Activated CD8-positive, alpha-beta T cell treated with anti-CD3 and anti-CD28 coated beads for 36 hours (primary cell): ENCODE results near the gene COL12A1. TPM values are rescaled to one million over a fixed set of nuclear protein-coding genes. Genes with fewer than 3 reads are reported as not detected.

Experiments used
- ATAC-seq: fragments of 200-7000 bp; cut with Tn5 transposase; one replicate; pipeline ENCODE4 v1.10.0; 2021; ENCODE audit warnings: mild to moderate bottlenecking, moderate library complexity
- CTCF ChIA-PET: fragments of 350-600 bp; sonication (Branson Sonifier 250); formaldehyde crosslinking; loops from one replicate; lab custom pipeline; 2021; ENCODE audit warnings: antibody characterized with exemption; lab: Charles Lee
- POLR2A ChIA-PET: fragments of 350-600 bp; sonication (Branson Sonifier 250); formaldehyde crosslinking; loops from one replicate; lab custom pipeline; 2021; ENCODE audit warnings: antibody characterized with exemption; lab: Charles Lee
- DNase-seq: peaks from one replicate; pipeline ENCODE4 v3.0.0-alpha.2; 2020
- H3K27ac Mint-ChIP-seq: one replicate; pipeline ENCODE4 v1.8.0; 2021; ENCODE audit warnings: mild to moderate bottlenecking, mixed read lengths
- H3K27me3 Mint-ChIP-seq: one replicate; pipeline ENCODE4 v1.8.0; 2021; ENCODE audit warnings: mixed read lengths
- H3K36me3 Mint-ChIP-seq: one replicate; pipeline ENCODE4 v1.8.0; 2021; ENCODE audit warnings: low read depth, mixed read lengths
- H3K4me1 Mint-ChIP-seq: one replicate; pipeline ENCODE4 v1.8.0; 2021; ENCODE audit warnings: low read depth, mixed read lengths
- H3K4me3 Mint-ChIP-seq: one replicate; pipeline ENCODE4 v1.8.0; 2021; ENCODE audit warnings: mild to moderate bottlenecking, moderate library complexity, mixed read lengths
- H3K9me3 Mint-ChIP-seq: one replicate; pipeline ENCODE4 v1.8.0; 2021; ENCODE audit warnings: mixed read lengths
- CTCF ChIP-seq: fragments of 200-600 bp; IDR thresholded peaks from one replicate; pipeline ENCODE4 v1.8.0; 2022; ENCODE audit warnings: antibody characterized with exemption, mild to moderate bottlenecking
- intact Hi-C: fragments of 100-400 bp; cut with micrococcal nuclease; formaldehyde crosslinking; loops from one replicate; pipeline ENCODE4 v1.10.0; 2022
- total RNA-seq, 2 experiments: library from RNA; stranded (reverse); gene quantifications; one replicate each; pipeline ENCODE4 v1.2.3, GENCODE V29; 2021

Gene COL12A1
- total RNA-seq, 2 experiments from 2014 or later, result 0.09 TPM; not detected in 1

GRCh38 chr6:75180864-75181263 is 25.0 kb downstream of the COL12A1 start:
- DNase-seq, result no peak
- no peak for TF ChIP-seq CTCF
- no peak overlapping the region for H3K27ac Mint-ChIP-seq
- H3K36me3 Mint-ChIP-seq, result no peaks in the 10 kb centered on the region
- no peak overlapping the region for H3K4me3 Mint-ChIP-seq
- H3K4me1 Mint-ChIP-seq, result no peaks in the 10 kb centered on the region
- intact Hi-C loops, result no loop called here
- ATAC-seq, result no peak
- H3K27me3 Mint-ChIP-seq, result peaks cover 14% of the 10 kb centered on the region
- POLR2A ChIA-PET, result no interaction called here
- H3K9me3 Mint-ChIP-seq, result no peaks in the 10 kb centered on the region
- CTCF ChIA-PET, result interaction anchor here (0.7 kb wide), 1 partner anchor 28 kb away, joined by 3 read pairs; no protein-coding TSS in a partner anchor

GRCh38 chr6:75178757-75179156 is 27.1 kb downstream of the COL12A1 start:
- H3K4me1 Mint-ChIP-seq, result no peaks in the 10 kb centered on the region
- no peak for TF ChIP-seq CTCF
- DNase-seq, result no peak
- ChIA-PET POLR2A (interaction anchor here (1.2 kb wide), 1 partner anchor 25 kb away, joined by 3 read pairs; no protein-coding TSS in a partner anchor), CTCF (no interaction called here)
- intact Hi-C loops, result no loop called here
- H3K27ac Mint-ChIP-seq, result no peak overlapping the region
- no peaks in the 10 kb centered on the region for H3K36me3 Mint-ChIP-seq
- peaks cover 10% of the 10 kb centered on the region for H3K27me3 Mint-ChIP-seq
- H3K9me3 Mint-ChIP-seq, result no peaks in the 10 kb centered on the region
- no peak overlapping the region for H3K4me3 Mint-ChIP-seq
- ATAC-seq, result no peak

GRCh38 chr6:75176076-75176582 is 29.7 kb downstream of the COL12A1 start:
- Mint-ChIP-seq H3K4me3 (no peak overlapping the region), H3K4me1 (no peaks in the 10 kb centered on the region), H3K9me3 (no peaks in the 10 kb centered on the region), H3K36me3 (no peaks in the 10 kb centered on the region), H3K27ac (no peak overlapping the region), H3K27me3 (peaks cover 6% of the 10 kb centered on the region)
- ATAC-seq (no peak), DNase-seq (no peak)
- intact Hi-C loops, result no loop called here
- POLR2A ChIA-PET, result no interaction called here
- no peak for TF ChIP-seq CTCF
- CTCF ChIA-PET, result no interaction called here

DNA sequence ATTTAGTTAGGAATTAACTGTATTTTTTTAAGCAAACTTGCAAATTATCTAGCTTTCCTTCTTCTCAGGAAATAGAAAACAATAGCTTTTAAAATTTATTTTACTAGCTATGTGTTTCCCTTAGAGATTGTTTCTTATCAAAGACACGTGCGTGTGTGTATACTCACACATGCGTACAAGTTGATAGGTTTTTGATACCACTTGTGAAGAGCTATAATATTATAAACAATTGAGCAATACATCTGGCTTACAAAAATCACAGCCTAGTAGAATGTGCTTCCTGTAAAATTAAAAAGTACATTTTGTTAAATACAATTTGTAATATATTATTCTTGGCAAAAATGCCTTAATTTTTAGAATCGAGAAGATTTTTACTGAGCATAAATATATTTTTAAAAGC is 33.9 kb downstream of the COL12A1 start:
- intact Hi-C loops, result no loop called here
- ATAC-seq (no peak), DNase-seq (no peak)
- Mint-ChIP-seq H3K4me1 (no peaks in the 10 kb centered on the region), H3K4me3 (no peak overlapping the region), H3K27ac (no peak overlapping the region), H3K9me3 (no peaks in the 10 kb centered on the region), H3K27me3 (peaks cover 10% of the 10 kb centered on the region), H3K36me3 (no peaks in the 10 kb centered on the region)
- ChIA-PET CTCF (no interaction called here), POLR2A (interaction anchor here (0.9 kb wide), 1 partner anchor 20 kb away, joined by 3 read pairs; no protein-coding TSS in a partner anchor)
- TF ChIP-seq CTCF, result no peak

DNA sequence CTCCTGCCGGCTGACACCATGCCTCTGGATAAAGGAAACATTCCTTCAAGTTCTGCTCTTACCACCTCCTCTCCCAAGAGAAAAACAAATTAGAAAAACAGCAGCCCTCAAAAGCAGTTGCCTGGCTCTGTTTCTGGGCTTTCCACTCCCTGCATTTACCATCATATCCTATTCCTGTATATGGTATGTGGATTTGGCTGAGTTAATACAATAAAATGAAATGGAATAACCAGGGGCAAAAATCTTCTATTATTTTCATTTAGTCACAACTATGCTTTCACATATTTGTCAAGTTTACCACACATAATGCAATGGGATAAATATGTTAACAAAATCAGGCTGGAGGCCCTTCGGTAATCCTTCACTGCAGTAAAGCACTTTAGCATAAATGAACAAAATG is 34.3 kb downstream of the COL12A1 start:
- H3K4me1 Mint-ChIP-seq, result no peaks in the 10 kb centered on the region
- TF ChIP-seq CTCF, result no peak
- H3K4me3 Mint-ChIP-seq, result no peak overlapping the region
- ATAC-seq (no peak), DNase-seq (no peak)
- intact Hi-C loops, result no loop called here
- H3K36me3 Mint-ChIP-seq, result no peaks in the 10 kb centered on the region
- CTCF ChIA-PET, result no interaction called here
- H3K27me3 Mint-ChIP-seq, result peaks cover 10% of the 10 kb centered on the region
- no peaks in the 10 kb centered on the region for H3K9me3 Mint-ChIP-seq
- POLR2A ChIA-PET, result interaction anchor here (0.9 kb wide), 1 partner anchor 19 kb away, joined by 3 read pairs; no protein-coding TSS in a partner anchor
- H3K27ac Mint-ChIP-seq, result no peak overlapping the region
